OCI-LY7 (cell line): Measurements from ENCODE around the gene DCTPP1. TPM values are rescaled to one million over a fixed set of nuclear protein-coding genes. Genes with fewer than 3 reads are reported as not detected.

Experiments
- BruUV-seq: library from RNA; stranded (reverse); fragments of 400-500 nt; replicated peaks from 2 replicates; lab custom pipeline; 2021; lab: Mats Ljungman, UMichigan
- CTCF ChIA-PET: fragments of 300-600 bp; sonication (Branson Sonifier 250); formaldehyde crosslinking; loops from one replicate; lab custom pipeline; 2022; ENCODE audit warnings: antibody characterized with exemption; ENCODE audit not compliant: unreplicated experiment; lab: Charles Lee
- POLR2A ChIA-PET: fragments of 300-600 bp; sonication (Branson Sonifier 250); formaldehyde crosslinking; loops from one replicate; lab custom pipeline; 2022; ENCODE audit warnings: antibody characterized with exemption; lab: Charles Lee
- DNase-seq: peaks from one replicate; pipeline ENCODE4 v3.0.0-alpha.2; 2015; ENCODE audit warnings: low spot score
- H2AFZ ChIP-seq: fragments of 200-600 bp; sonication (generic), shearing (Covaris generic); 2 replicates; pipeline ENCODE4 v1.6.1; 2014; ENCODE audit warnings: mild to moderate bottlenecking, antibody characterized with exemption, low read length, moderate library complexity
- H3K27ac ChIP-seq: fragments of 200-600 bp; sonication (generic); 2 replicates; pipeline ENCODE4 v1.5.1; 2014; ENCODE audit warnings: mixed run types, low read depth, mild to moderate bottlenecking, moderate library complexity, low read length, inconsistent platforms; ENCODE audit not compliant: poor library complexity, severe bottlenecking
- H3K36me3 ChIP-seq: fragments of 200-600 bp; sonication (generic); 2 replicates; pipeline ENCODE4 v1.6.1; 2014; ENCODE audit warnings: mild to moderate bottlenecking, antibody characterized with exemption, low read length, moderate library complexity, mixed read lengths; ENCODE audit not compliant: insufficient read depth
- H3K4me1 ChIP-seq: fragments of 200-600 bp; sonication (generic); 2 replicates; pipeline ENCODE4 v1.5.1; 2014; ENCODE audit warnings: mild to moderate bottlenecking, low read length; ENCODE audit not compliant: insufficient read depth, poor library complexity, severe bottlenecking
- H3K4me2 ChIP-seq: fragments of 200-600 bp; sonication (generic); 2 replicates; pipeline ENCODE4 v1.6.1; 2014; ENCODE audit warnings: mild to moderate bottlenecking, low read length
- H3K4me3 ChIP-seq: fragments of 200-600 bp; sonication (generic); 2 replicates; pipeline ENCODE4 v1.5.1; 2014; ENCODE audit warnings: mild to moderate bottlenecking, low read depth, low read length; ENCODE audit not compliant: poor library complexity, severe bottlenecking
- H3K79me2 ChIP-seq: fragments of 200-600 bp; sonication (generic); 2 replicates; pipeline ENCODE4 v1.6.1; 2016; ENCODE audit warnings: low read depth, mild to moderate bottlenecking, low read length, moderate library complexity, mixed read lengths; ENCODE audit not compliant: insufficient read depth
- H3K9me2 ChIP-seq: fragments of 200-600 bp; sonication (generic); 2 replicates; pipeline ENCODE4 v1.6.1; 2016; ENCODE audit warnings: mild to moderate bottlenecking, low read length, mixed read lengths; ENCODE audit not compliant: insufficient read depth
- H3K9me3 ChIP-seq: fragments of 200-600 bp; sonication (generic); 2 replicates; pipeline ENCODE4 v1.6.1; 2014; ENCODE audit warnings: mild to moderate bottlenecking, mixed run types, low read length, mixed read lengths
- H4K20me1 ChIP-seq: fragments of 200-600 bp; sonication (generic); 2 replicates; pipeline ENCODE4 v1.6.1; 2014; ENCODE audit warnings: mild to moderate bottlenecking, antibody characterized with exemption, low read length, moderate library complexity, mixed read lengths; ENCODE audit not compliant: insufficient read depth
- EZH2phosphoT487 ChIP-seq: fragments of 200-600 bp; sonication (generic); IDR thresholded peaks from 2 replicates; pipeline ENCODE4 v1.6.1; 2018; ENCODE audit warnings: low read depth, borderline replicate concordance, mild to moderate bottlenecking, mixed run types, antibody characterized with exemption, low read length, moderate library complexity, mixed read lengths
- intact Hi-C: fragments of 100-400 bp; cut with micrococcal nuclease; formaldehyde crosslinking; loops from one replicate; pipeline ENCODE4 v1.10.0; 2022; ENCODE audit not compliant: unreplicated experiment
- total RNA-seq, 2 experiments: library from RNA; depleted of rRNA in 1 of 2; stranded (reverse); fragments of >200 nt in 1 of 2; shearing (Covaris generic) in 1 of 2; gene quantifications; 2 replicates each; pipeline ENCODE4 v1.2.3, GENCODE V29; 2014 to 2022
- TF ChIP-seq, protein P1 (sequence below): fragments of 200-600 bp; sonication (generic); conservative IDR thresholded peaks from 2 replicates; pipeline ENCODE4 v1.5.1; 2014; ENCODE audit warnings: mild to moderate bottlenecking, antibody characterized with exemption, low read length, moderate library complexity, mixed read lengths

The DCTPP1 gene
- total RNA-seq, 2 experiments from 2014 or later: 90.2 to 93.8 TPM

- H3K9me2 ChIP-seq: no peaks in the 10 kb centered on the region
- ChIA-PET CTCF (no interaction called here), POLR2A (interaction anchor here (0.7 to 1.7 kb wide), 3 partner anchors 14 to 29 kb away, joined by 5 to 9 read pairs (median 5); no protein-coding TSS in a partner anchor)
- TF ChIP-seq EZH2phosphoT487: no peak
- TF ChIP-seq, protein P1, sequence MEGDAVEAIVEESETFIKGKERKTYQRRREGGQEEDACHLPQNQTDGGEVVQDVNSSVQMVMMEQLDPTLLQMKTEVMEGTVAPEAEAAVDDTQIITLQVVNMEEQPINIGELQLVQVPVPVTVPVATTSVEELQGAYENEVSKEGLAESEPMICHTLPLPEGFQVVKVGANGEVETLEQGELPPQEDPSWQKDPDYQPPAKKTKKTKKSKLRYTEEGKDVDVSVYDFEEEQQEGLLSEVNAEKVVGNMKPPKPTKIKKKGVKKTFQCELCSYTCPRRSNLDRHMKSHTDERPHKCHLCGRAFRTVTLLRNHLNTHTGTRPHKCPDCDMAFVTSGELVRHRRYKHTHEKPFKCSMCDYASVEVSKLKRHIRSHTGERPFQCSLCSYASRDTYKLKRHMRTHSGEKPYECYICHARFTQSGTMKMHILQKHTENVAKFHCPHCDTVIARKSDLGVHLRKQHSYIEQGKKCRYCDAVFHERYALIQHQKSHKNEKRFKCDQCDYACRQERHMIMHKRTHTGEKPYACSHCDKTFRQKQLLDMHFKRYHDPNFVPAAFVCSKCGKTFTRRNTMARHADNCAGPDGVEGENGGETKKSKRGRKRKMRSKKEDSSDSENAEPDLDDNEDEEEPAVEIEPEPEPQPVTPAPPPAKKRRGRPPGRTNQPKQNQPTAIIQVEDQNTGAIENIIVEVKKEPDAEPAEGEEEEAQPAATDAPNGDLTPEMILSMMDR: no peak
- no peaks in the 10 kb centered on the region for H3K9me3 ChIP-seq
- BruUV-seq: no TSS peak
- H3K4me3 ChIP-seq: no peak overlapping the region
- intact Hi-C loops: loop anchor here (5.0 kb wide), 1 partner anchor 177 kb away; the partner anchor contains the start of gene ZNF689
- H3K4me1 ChIP-seq: peaks cover 22% of the 10 kb centered on the region
- H3K36me3 ChIP-seq: no peaks in the 10 kb centered on the region
- no peaks in the 10 kb centered on the region for H4K20me1 ChIP-seq
- H3K79me2 ChIP-seq: peaks cover under 1% of the 10 kb centered on the region; the same call in 1 of the 2 replicates
- H2AFZ ChIP-seq: no peak overlapping the region
- DNase-seq: no peak
- H3K27ac ChIP-seq: no peak overlapping the region
- no peak overlapping the region for H3K4me2 ChIP-seq
These were observed 5.0 kb upstream of the DCTPP1 start for GRCh38 chr16:30434852-30435251.

- no TSS peak for BruUV-seq
- POLR2A ChIA-PET: interaction anchor here (0.5 to 1.3 kb wide), 7 partner anchors 12 to 254 kb away, joined by 3 to 8 read pairs (median 3); partner anchors contain the start of genes ITGAL and ZNF689
- 0 out of 2 replicates have a peak, but pooled peaks cover 4% of the 10 kb centered on the region for H3K9me3 ChIP-seq
- peak overlapping the region; percentile 14 for H3K4me3 ChIP-seq
- peaks cover 33% of the 10 kb centered on the region for H3K79me2 ChIP-seq
- H3K36me3 ChIP-seq: peaks cover 32% of the 10 kb centered on the region
- intact Hi-C loops: loop anchor here (1.0 to 5.0 kb wide), 6 partner anchors 42 to 198 kb away; partner anchors contain the start of genes ITGAL and ZNF689
- no peaks in the 10 kb centered on the region for H3K9me2 ChIP-seq
- DNase-seq: no peak
- H4K20me1 ChIP-seq: no peaks in the 10 kb centered on the region
- peak overlapping the region; percentile 98 for H2AFZ ChIP-seq
- H3K4me1 ChIP-seq: peaks cover 21% of the 10 kb centered on the region
- TF ChIP-seq, protein P1: peak; percentile 67; the same call in 1 of the 2 replicates
- TF ChIP-seq EZH2phosphoT487: no peak
- peak overlapping the region; percentile 63 for H3K4me2 ChIP-seq
- peak overlapping the region; percentile 62 for H3K27ac ChIP-seq
- CTCF ChIA-PET: interaction anchor here (0.5 to 1.6 kb wide), 6 partner anchors 19 to 198 kb away, joined by 3 to 11 read pairs (median 6); no protein-coding TSS in a partner anchor
These were observed 669 bp upstream of the DCTPP1 start for GRCh38 chr16:30430428-30430970.

GRCh38 chr16:30429418-30429677 is 482 bp downstream of the DCTPP1 start:
- Histone ChIP-seq H4K20me1 (no peaks in the 10 kb centered on the region), H3K9me2 (no peaks in the 10 kb centered on the region), H3K4me1 (peaks cover 21% of the 10 kb centered on the region), H3K4me2 (peak overlapping the region; percentile 89), H3K36me3 (peaks cover 42% of the 10 kb centered on the region), H3K27ac (peak overlapping the region; percentile 70), H3K9me3 (0 out of 2 replicates have a peak, but pooled peaks cover 4% of the 10 kb centered on the region), H3K79me2 (peaks cover 33% of the 10 kb centered on the region), H2AFZ (peak overlapping the region; percentile 30; the same call in 1 of the 2 replicates), H3K4me3 (peak overlapping the region; percentile 80)
- BruUV-seq: no TSS peak
- intact Hi-C loops: no loop called here
- DNase-seq: no peak
- CTCF ChIA-PET: interaction anchor here (0.6 to 1.6 kb wide), 10 partner anchors 12 to 199 kb away, joined by 3 to 11 read pairs (median 4); partner anchors contain the start of genes ZNF48 and ZNF771
- POLR2A ChIA-PET: interaction anchor here (0.6 to 1.3 kb wide), 6 partner anchors 44 to 128 kb away, joined by 3 to 7 read pairs (median 4); partner anchors contain the start of genes ITGAL and ZNF747
- no peak for TF ChIP-seq EZH2phosphoT487
- TF ChIP-seq, protein P1: no peak
